Thyroid gland (tissue), 4 donors: ENCODE measurements around the gene HERPUD1. TPM values are rescaled to one million over a fixed set of nuclear protein-coding genes. Genes with fewer than 3 reads are reported as not detected.
"Not testable (repeated sequence)": the region's sequence is repeated elsewhere in the genome, so short reads cannot be mapped to it uniquely, and the experiment has no call there.

Experiments
- DNase-seq, 2 donors: peaks; one replicate each; pipeline ENCODE4 v3.0.0-alpha.2; 2019
- H3K27ac ChIP-seq, 3 donors: fragments of 200-600 bp; sonication (generic); 1 replicate in 2 of 3; 2 replicates in 1 of 3; pipeline ENCODE4 v1.5.1; 2016 to 2019; ENCODE audit warnings: mild to moderate bottlenecking in 1 of 3, moderate library complexity in 1 of 3
- H3K27me3 ChIP-seq: fragments of 200-600 bp; sonication (generic); one replicate; pipeline ENCODE4 v1.5.1; 2019
- H3K36me3 ChIP-seq, 2 donors: fragments of 200-600 bp; sonication (generic); one replicate each; pipeline ENCODE4 v1.5.1; 2016 to 2019
- H3K4me1 ChIP-seq, 2 donors: fragments of 200-600 bp; sonication (generic); one replicate each; pipeline ENCODE4 v1.5.1; 2017 to 2019
- H3K4me3 ChIP-seq, 3 donors: fragments of 200-600 bp; sonication (generic); replicated peaks in 1 of 3; 1 replicate in 2 of 3; 2 replicates in 1 of 3; pipeline ENCODE4 v1.5.1; 2016; ENCODE audit warnings: mild to moderate bottlenecking in 1 of 3
- H3K9me3 ChIP-seq: fragments of 200-600 bp; sonication (generic); one replicate; pipeline ENCODE4 v1.5.1; 2017
- POLR2A ChIP-seq, 2 donors: fragments of 450-650 bp; IDR thresholded peaks; one replicate each; pipeline ENCODE4 v1.6.1; 2017; ENCODE audit warnings: antibody characterized with exemption in 2 of 2, mild to moderate bottlenecking in 2 of 2, moderate library complexity in 1 of 2
- WGBS, 2 donors: methylation state at CpG; one replicate each; pipeline ENCODE4 v1.1.5; 2017; 5-methylcytosine and 5-hydroxymethylcytosine counted together
- intact Hi-C: fragments of 100-400 bp; cut with DNase I; formaldehyde crosslinking; loops from one replicate; pipeline ENCODE4 v1.15.1; 2023
- total RNA-seq, 4 donors: library from RNA; depleted of rRNA; stranded (reverse); fragments of >200 nt; gene quantifications; one replicate each; pipeline ENCODE4 v1.2.3, GENCODE V29; 2016
- TF ChIP-seq, protein P1 (sequence below), 6 experiments: fragments of 200-600 bp in 3 of 6; fragments of 450-650 bp in 3 of 6; sonication (generic) in 3 of 6; IDR thresholded peaks; one replicate each; pipeline ENCODE4 v1.5.1; 2016 to 2019; ENCODE audit warnings: antibody characterized with exemption in 6 of 6, mild to moderate bottlenecking in 2 of 6, inconsistent platforms in 1 of 6, moderate library complexity in 1 of 6

HERPUD1 gene, protein sequence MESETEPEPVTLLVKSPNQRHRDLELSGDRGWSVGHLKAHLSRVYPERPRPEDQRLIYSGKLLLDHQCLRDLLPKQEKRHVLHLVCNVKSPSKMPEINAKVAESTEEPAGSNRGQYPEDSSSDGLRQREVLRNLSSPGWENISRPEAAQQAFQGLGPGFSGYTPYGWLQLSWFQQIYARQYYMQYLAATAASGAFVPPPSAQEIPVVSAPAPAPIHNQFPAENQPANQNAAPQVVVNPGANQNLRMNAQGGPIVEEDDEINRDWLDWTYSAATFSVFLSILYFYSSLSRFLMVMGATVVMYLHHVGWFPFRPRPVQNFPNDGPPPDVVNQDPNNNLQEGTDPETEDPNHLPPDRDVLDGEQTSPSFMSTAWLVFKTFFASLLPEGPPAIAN
- 100 to 1,000 TPM; 212 to 659 (median 321) TPM for total RNA-seq

- Histone ChIP-seq H3K36me3 (peaks cover 19 to 22% of the 10 kb centered on the region in 2 donors), H3K27me3 (no peaks in the 10 kb centered on the region), H3K4me1 (peaks cover 20 to 25% of the 10 kb centered on the region in 2 donors), H3K27ac (peak within 1 kb of the TSS; percentile 96 to 100 (median 97)), H3K9me3 (no peaks in the 10 kb centered on the region), H3K4me3 (peak within 1 kb of the TSS; percentile 67 to 100 (median 80))
- 0% methylated on average over 23 to 26 of the region's 83 CpGs for WGBS, 2 donors
- TF ChIP-seq POLR2A (IDR thresholded peaks at IDR 0.05), result peak; percentile 84 to 100
- TF ChIP-seq, protein P1, sequence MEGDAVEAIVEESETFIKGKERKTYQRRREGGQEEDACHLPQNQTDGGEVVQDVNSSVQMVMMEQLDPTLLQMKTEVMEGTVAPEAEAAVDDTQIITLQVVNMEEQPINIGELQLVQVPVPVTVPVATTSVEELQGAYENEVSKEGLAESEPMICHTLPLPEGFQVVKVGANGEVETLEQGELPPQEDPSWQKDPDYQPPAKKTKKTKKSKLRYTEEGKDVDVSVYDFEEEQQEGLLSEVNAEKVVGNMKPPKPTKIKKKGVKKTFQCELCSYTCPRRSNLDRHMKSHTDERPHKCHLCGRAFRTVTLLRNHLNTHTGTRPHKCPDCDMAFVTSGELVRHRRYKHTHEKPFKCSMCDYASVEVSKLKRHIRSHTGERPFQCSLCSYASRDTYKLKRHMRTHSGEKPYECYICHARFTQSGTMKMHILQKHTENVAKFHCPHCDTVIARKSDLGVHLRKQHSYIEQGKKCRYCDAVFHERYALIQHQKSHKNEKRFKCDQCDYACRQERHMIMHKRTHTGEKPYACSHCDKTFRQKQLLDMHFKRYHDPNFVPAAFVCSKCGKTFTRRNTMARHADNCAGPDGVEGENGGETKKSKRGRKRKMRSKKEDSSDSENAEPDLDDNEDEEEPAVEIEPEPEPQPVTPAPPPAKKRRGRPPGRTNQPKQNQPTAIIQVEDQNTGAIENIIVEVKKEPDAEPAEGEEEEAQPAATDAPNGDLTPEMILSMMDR (IDR thresholded peaks at IDR 0.05), result peak in 1 of 6 experiments; percentile 11
- peak; percentile 99 for DNase-seq
- intact Hi-C loops, result no loop called here
These were observed at the start of gene HERPUD1 for GRCh38 chr16:56931892-56932720. TSS of gene HERPUD1 (plus strand) at chr16:56932142. CDS start at chr16:56932245, 103 bp downstream.

- H3K36me3 ChIP-seq, result no peaks in the 10 kb centered on the region
- H3K27me3 ChIP-seq, result no peaks in the 10 kb centered on the region
- intact Hi-C loops, result no loop called here
- no peak overlapping the region for H3K4me3 ChIP-seq
- no peak for DNase-seq
- H3K4me1 ChIP-seq, result no peaks in the 10 kb centered on the region
- no peak overlapping the region for H3K27ac ChIP-seq
- 100% methylated on average over 2 of the region's 2 CpGs; no CpG with 5 or more reads in 1 of the 2 donors for WGBS, 2 donors
- no peaks in the 10 kb centered on the region for H3K9me3 ChIP-seq
- TF ChIP-seq, protein P1 (IDR thresholded peaks at IDR 0.05), result no peak
- no peak for TF ChIP-seq POLR2A (IDR thresholded peaks at IDR 0.05)
These were observed 48.4 kb upstream of the HERPUD1 start for GRCh38 chr16:56883586-56883985.

DNA sequence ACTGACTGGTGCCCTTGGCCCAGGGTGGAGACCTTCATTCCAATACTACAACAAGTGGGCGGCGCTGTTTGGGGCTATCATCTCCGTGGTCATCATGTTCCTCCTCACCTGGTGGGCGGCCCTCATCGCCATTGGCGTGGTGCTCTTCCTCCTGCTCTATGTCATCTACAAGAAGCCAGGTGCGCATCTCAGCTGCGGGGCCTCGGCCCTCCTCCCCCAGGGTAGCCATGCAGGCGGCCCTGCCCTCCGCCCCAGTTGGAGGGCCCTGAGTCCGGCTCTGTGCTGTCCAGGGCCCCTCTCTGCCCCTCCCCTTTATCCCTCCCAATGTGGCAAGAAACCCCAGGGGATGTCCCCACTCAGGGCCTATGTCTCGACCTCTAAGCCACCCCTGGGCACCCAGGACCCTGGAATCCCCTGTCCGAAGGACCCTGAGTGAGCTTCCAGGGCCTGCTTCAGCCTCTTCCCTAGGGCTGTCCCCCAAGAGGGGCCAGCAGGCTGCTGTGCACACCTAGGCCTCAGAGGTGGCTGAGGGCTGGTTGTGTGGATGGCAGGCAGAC is 47.8 kb upstream of the HERPUD1 start:
- DNase-seq, result no peak
- Histone ChIP-seq H3K27ac (no peak overlapping the region), H3K27me3 (no peaks in the 10 kb centered on the region), H3K4me3 (no peak overlapping the region), H3K4me1 (no peaks in the 10 kb centered on the region), H3K36me3 (no peaks in the 10 kb centered on the region), H3K9me3 (no peaks in the 10 kb centered on the region)
- WGBS, 2 donors, result 90 to 99% methylated on average over 14 of the region's 14 CpGs
- intact Hi-C loops, result no loop called here
- TF ChIP-seq, protein P1 (IDR thresholded peaks at IDR 0.05), result no peak
- no peak for TF ChIP-seq POLR2A (IDR thresholded peaks at IDR 0.05)

GRCh38 chr16:56884929-56885328 is 47.0 kb upstream of the HERPUD1 start:
- intact Hi-C loops, H3K27me3 ChIP-seq, DNase-seq, H3K4me3 ChIP-seq, H3K4me1 ChIP-seq, H3K27ac ChIP-seq, H3K9me3 ChIP-seq, H3K36me3 ChIP-seq: not testable (repeated sequence)
- WGBS, 2 donors, result 84 to 89% methylated on average over 10 to 13 of the region's 13 CpGs

- H3K4me1 ChIP-seq, result no peaks in the 10 kb centered on the region
- H3K27me3 ChIP-seq, result no peaks in the 10 kb centered on the region
- intact Hi-C loops, result no loop called here
- no peaks in the 10 kb centered on the region for H3K36me3 ChIP-seq
- no peak overlapping the region for H3K4me3 ChIP-seq
- no peak for DNase-seq
- H3K27ac ChIP-seq, result no peak overlapping the region
- TF ChIP-seq, protein P1 (IDR thresholded peaks at IDR 0.05), result no peak
- TF ChIP-seq POLR2A (IDR thresholded peaks at IDR 0.05), result no peak
- WGBS, 2 donors, result 91% methylated on average over 8 to 9 of the region's 9 CpGs
- no peaks in the 10 kb centered on the region for H3K9me3 ChIP-seq
These were observed 46.3 kb upstream of the HERPUD1 start for GRCh38 chr16:56885446-56886162.
